Neural crest cell (in vitro differentiated cells): ENCODE results near the gene COX7A2L. TPM values are rescaled to one million over a fixed set of nuclear protein-coding genes. Genes with fewer than 3 reads are reported as not detected.
A peak's percentile ranks its signal among the peaks of the same experiment; 100 is the strongest.
"Not testable (repeated sequence)": the region's sequence is repeated elsewhere in the genome, so short reads cannot be mapped to it uniquely, and the experiment has no call there.

ENCODE experiments used
- DNase-seq: peaks from one replicate; pipeline ENCODE4 v3.0.0; 2021; ENCODE audit warnings: low read depth, mixed read lengths, low spot score
- H3K27ac Mint-ChIP-seq: one replicate; pipeline ENCODE4 v1.8.0; 2021; ENCODE audit warnings: mild to moderate bottlenecking, mixed read lengths; ENCODE audit not compliant: unreplicated experiment
- H3K27me3 Mint-ChIP-seq: 2 replicates; pipeline ENCODE4 v1.8.0; 2021; ENCODE audit warnings: low read depth, mild to moderate bottlenecking, mixed read lengths
- H3K36me3 Mint-ChIP-seq: 2 replicates; pipeline ENCODE4 v1.8.0; 2021; ENCODE audit warnings: low read depth, mild to moderate bottlenecking, mixed read lengths
- H3K4me1 Mint-ChIP-seq: 2 replicates; pipeline ENCODE4 v1.8.0; 2021; ENCODE audit warnings: mixed read lengths
- H3K4me3 Mint-ChIP-seq: one replicate; pipeline ENCODE4 v1.8.0; 2021; ENCODE audit warnings: mild to moderate bottlenecking, mixed read lengths
- H3K9me3 Mint-ChIP-seq: 2 replicates; pipeline ENCODE4 v1.8.0; 2021; ENCODE audit warnings: mixed read lengths
- long read RNA-seq: library from polyadenylated mRNA; unstranded; transcript quantifications from one replicate; pipeline ENCODE4 v2.0.0, GENCODE V29; 2020
- total RNA-seq: library from RNA; stranded (reverse); gene quantifications from 2 replicates; pipeline ENCODE4 v1.2.1, GENCODE V29; 2021
- TF ChIP-seq, protein P1 (sequence below): fragments of 200-600 bp; sonication (generic); conservative IDR thresholded peaks from 2 replicates; pipeline ENCODE4 v1.5.0; 2021; ENCODE audit warnings: antibody characterized with exemption, mild to moderate bottlenecking

Gene COX7A2L, protein sequence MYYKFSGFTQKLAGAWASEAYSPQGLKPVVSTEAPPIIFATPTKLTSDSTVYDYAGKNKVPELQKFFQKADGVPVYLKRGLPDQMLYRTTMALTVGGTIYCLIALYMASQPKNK
- 94.4 and 98.9 TPM in 2 replicates for total RNA-seq
- long read RNA-seq, transcript COX7A2L-201 (3 exons, 1,112 nt) = major isoform, 331 of 334 reads
- long read RNA-seq, partial matches to known transcripts = 1 of 334 reads
- long read RNA-seq, other reads (novel, unspliced or antisense) = 2 of 334 reads

DNA sequence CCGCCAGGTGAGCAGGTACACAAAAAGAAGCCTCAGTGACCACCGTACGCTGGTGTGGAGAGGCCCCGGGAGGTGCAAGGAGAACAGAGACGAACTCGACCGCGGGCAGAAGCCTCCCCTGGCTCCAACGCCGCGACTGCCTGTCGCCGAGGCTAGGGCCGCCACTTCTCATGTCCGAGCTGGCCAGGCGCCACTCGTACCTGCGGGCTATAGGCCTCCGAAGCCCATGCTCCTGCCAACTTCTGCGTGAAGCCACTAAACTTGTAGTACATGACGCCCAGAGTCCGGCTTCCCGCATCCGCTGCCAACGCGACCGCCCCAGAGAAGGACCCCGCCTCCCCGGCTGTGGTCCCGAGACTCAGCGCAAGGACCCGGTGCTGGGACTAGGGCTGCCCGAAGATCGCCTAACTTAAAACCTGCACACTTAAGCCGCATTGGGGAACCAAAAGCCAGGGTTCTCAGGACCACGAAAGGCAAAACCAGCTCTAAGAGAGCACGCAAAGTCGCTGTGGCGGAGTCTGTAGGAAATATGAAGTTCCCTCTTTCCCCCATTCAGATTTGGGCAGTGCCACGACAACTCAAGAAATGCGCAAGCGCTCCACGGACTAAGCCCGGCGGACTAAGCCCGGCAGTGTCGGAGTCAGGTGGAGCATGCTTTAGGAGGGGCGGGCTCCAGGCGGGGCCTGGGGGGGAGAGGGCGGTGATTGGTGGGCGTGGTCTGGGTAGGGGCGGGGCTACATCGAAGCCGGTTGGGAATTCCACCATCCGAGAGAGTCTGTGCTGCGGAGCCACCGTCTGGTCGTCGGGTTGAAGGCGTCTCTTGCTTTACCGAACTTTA, at the start of gene COX7A2L:
Gene COX7A2L (minus strand): TSS at position 328 of the 838 bp plus-strand sequence. CDS start 56 bp downstream, at position 272.
- peaks cover 41% of the 10 kb centered on the region for H3K4me1 Mint-ChIP-seq
- H3K9me3 Mint-ChIP-seq = no peaks in the 10 kb centered on the region
- DNase-seq = peak; percentile 97
- peaks cover 32% of the 10 kb centered on the region for H3K27me3 Mint-ChIP-seq
- H3K27ac Mint-ChIP-seq = peak within 1 kb of the TSS; percentile 100
- TF ChIP-seq, protein P1, sequence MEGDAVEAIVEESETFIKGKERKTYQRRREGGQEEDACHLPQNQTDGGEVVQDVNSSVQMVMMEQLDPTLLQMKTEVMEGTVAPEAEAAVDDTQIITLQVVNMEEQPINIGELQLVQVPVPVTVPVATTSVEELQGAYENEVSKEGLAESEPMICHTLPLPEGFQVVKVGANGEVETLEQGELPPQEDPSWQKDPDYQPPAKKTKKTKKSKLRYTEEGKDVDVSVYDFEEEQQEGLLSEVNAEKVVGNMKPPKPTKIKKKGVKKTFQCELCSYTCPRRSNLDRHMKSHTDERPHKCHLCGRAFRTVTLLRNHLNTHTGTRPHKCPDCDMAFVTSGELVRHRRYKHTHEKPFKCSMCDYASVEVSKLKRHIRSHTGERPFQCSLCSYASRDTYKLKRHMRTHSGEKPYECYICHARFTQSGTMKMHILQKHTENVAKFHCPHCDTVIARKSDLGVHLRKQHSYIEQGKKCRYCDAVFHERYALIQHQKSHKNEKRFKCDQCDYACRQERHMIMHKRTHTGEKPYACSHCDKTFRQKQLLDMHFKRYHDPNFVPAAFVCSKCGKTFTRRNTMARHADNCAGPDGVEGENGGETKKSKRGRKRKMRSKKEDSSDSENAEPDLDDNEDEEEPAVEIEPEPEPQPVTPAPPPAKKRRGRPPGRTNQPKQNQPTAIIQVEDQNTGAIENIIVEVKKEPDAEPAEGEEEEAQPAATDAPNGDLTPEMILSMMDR = no peak
- peak within 1 kb of the TSS; percentile 97 for H3K4me3 Mint-ChIP-seq
- no peaks in the 10 kb centered on the region for H3K36me3 Mint-ChIP-seq

DNA sequence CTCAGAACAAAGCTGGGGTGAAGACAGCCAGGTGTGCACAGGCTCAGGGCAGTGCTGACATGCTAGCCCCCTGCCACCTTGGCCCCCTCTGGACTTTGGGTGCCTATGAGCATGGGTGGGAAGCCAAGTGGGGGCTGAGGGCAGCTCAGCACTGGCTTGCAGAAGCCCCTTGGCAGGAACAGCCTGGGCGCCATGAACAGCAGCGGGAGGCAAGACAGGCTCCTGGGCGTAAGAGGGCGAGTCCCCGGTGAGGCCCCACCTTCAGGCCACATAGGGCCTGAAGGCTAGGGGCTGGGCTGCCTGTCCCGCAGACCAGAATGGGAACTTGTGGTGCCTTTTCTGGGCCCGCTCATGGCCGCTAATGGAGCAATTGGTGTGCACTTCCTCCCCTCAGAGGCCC, 47.0 kb upstream of the COX7A2L start:
- H3K9me3 Mint-ChIP-seq = no peaks in the 10 kb centered on the region
- H3K27me3 Mint-ChIP-seq = no peaks in the 10 kb centered on the region
- TF ChIP-seq, protein P1 = no peak

DNA sequence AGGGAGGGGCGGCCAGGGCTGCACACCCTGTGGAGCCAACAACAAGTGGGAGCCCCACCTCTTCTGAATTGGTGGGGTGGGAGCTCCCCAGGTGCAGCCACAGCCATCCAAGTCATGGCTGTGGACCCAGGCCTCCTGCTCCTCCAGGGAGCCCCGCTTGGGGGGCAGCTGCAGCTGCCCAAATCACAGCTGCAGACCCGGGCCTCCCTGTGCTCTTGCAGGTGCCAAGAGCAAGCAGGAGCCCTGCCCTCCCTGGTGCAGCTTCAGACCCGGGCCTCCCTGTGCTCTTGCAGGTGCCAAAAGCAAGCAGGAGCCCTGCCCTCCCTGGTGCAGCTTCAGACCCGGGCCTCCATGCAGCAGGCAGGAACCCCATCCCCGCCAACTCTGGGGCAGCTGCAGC, 46.5 kb upstream of the COX7A2L start:
- Mint-ChIP-seq H3K4me3 (no peak overlapping the region), H3K27me3 (no peaks in the 10 kb centered on the region), H3K4me1 (no peaks in the 10 kb centered on the region), H3K9me3 (no peaks in the 10 kb centered on the region), H3K36me3 (no peaks in the 10 kb centered on the region), H3K27ac (no peak overlapping the region)
- DNase-seq = no peak
- TF ChIP-seq, protein P1 = no peak

More for the DNA sequence above, 47.0 kb upstream of the COX7A2L start:
- Mint-ChIP-seq H3K4me3 (no peak overlapping the region), H3K27ac (no peak overlapping the region), H3K4me1 (no peaks in the 10 kb centered on the region), H3K36me3 (no peaks in the 10 kb centered on the region)
- DNase-seq = no peak

DNA sequence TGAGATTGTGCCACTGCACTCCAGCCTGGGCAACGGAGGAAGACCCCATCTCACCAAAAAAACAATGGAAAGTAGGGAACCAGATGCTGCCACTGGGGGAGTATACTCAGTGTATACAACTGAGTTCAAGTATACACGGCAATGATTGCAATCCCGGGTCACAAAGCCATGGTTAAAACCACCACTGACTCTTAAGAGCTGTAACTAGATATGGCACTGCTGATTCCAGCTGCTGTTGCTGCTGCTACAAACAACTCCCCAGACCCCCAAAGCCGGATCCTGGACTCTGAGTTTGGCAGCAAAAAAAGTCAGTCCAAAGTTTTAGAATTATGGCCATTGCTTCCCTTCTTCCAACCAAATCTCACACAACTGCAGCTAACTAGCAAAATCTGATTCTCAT, 43.7 kb upstream of the COX7A2L start:
- H3K27ac Mint-ChIP-seq = no peak overlapping the region
- DNase-seq = no peak
- no peaks in the 10 kb centered on the region for H3K9me3 Mint-ChIP-seq
- no peaks in the 10 kb centered on the region for H3K4me1 Mint-ChIP-seq
- no peaks in the 10 kb centered on the region for H3K27me3 Mint-ChIP-seq
- no peaks in the 10 kb centered on the region for H3K36me3 Mint-ChIP-seq
- TF ChIP-seq, protein P1 = no peak
- H3K4me3 Mint-ChIP-seq = no peak overlapping the region

DNA sequence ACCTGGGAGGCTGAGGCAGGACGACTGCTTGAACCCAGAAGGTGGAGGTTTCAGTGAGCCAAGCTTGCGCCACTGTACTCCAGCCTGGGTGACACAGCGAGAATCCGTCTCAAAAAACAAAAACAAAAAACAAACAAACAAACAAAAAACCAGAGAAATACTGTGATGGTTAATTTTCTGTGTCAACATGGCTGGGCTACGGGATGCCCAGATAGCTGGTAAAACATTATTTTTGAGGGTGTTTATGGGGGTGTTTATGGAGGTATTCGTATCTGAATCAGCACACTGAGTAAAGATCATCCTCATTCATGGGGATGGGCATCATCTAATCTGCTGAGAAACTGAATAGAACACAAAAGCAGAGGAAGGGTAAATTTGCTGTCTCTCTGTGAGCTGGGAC, 40.8 kb upstream of the COX7A2L start:
- Mint-ChIP-seq H3K27me3 (no peaks in the 10 kb centered on the region), H3K4me3 (no peak overlapping the region), H3K4me1 (no peaks in the 10 kb centered on the region)

DNA sequence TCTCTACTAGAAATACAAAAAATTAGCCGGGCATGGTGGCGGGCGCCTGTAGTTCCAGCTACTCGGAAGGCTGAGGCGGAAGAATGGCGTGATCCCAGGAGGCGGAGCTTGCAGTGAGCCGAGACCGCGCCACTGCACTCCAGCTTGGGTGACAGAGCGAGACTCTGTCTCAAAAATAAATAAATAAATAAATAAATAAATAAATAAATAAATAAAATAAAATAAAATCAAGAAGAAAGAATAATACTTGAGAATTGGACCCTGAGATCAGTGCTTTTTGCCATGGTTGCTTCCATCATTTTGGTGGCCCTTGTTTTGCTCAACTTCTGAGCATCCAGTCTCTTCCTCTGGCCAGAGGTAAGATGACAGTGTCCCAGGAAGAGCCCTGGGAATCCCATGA, 37.0 kb upstream of the COX7A2L start:
- H3K9me3 Mint-ChIP-seq, H3K27ac Mint-ChIP-seq, H3K27me3 Mint-ChIP-seq, DNase-seq, H3K36me3 Mint-ChIP-seq, H3K4me1 Mint-ChIP-seq, H3K4me3 Mint-ChIP-seq: not testable (repeated sequence)

More for the DNA sequence above, 40.8 kb upstream of the COX7A2L start:
- TF ChIP-seq, protein P1 = no peak
- Mint-ChIP-seq H3K9me3 (no peaks in the 10 kb centered on the region), H3K27ac (no peak overlapping the region), H3K36me3 (no peaks in the 10 kb centered on the region)
- DNase-seq = no peak

DNA sequence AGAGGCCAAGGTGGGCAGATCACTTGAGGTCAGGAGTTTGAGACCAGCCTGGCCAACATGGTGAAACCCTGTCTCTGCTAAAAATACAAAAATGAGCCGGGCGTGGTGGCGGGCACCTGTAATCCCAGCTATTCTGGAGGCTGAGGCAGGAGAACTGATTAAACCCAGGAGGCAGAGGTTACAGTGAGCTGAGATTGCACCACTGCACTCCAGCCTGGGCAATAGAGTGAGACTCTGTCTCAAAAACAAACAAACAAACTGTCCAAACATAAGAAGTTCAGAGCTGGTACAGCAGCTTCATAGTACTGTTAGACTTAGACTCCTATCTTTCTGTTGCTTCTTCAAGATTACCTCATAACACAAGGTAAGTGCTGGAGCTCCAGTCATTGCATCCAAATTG, 32.3 kb upstream of the COX7A2L start:
- H3K27ac Mint-ChIP-seq, DNase-seq, H3K9me3 Mint-ChIP-seq, H3K4me3 Mint-ChIP-seq, H3K27me3 Mint-ChIP-seq, H3K4me1 Mint-ChIP-seq, H3K36me3 Mint-ChIP-seq: not testable (repeated sequence)
